HepG2 (cell line): Measurements from ENCODE around the gene XPC. TPM values are rescaled to one million over a fixed set of nuclear protein-coding genes. Genes with fewer than 3 reads are reported as not detected.

Source experiments
- CHD4 ChIP-seq: fragments of 200-600 bp; sonication (generic); IDR thresholded peaks from 2 replicates; pipeline ENCODE4 v1.7.0; 2017; ENCODE audit warnings: mild to moderate bottlenecking, low read length, borderline replicate concordance
- DPF2 ChIP-seq: sonication (generic); formaldehyde crosslinking; IDR thresholded peaks from 2 replicates; pipeline ENCODE4 v1.4.0; 2020; ENCODE audit warnings: mild to moderate bottlenecking, low read depth, missing genetic modification reagents, borderline replicate concordance
- E2F2 ChIP-seq: sonication (generic); formaldehyde crosslinking; IDR thresholded peaks from 2 replicates; pipeline ENCODE4 v1.4.0; 2020; ENCODE audit warnings: missing genetic modification reagents, borderline replicate concordance
- ELF1 ChIP-seq: sonication (generic); formaldehyde crosslinking; IDR thresholded peaks from 2 replicates; pipeline ENCODE4 v1.4.0; 2020; ENCODE audit warnings: missing genetic modification reagents
- FOXK2 ChIP-seq: fragments of 450-650 bp; IDR thresholded peaks from 2 replicates; pipeline ENCODE4 v1.6.1; 2016
- KAT8 ChIP-seq: IDR thresholded peaks from 2 replicates; pipeline ENCODE4 v1.6.1; 2016; ENCODE audit warnings: missing genetic modification reagents, missing compliant biosample characterization
- KLF15 ChIP-seq: sonication (generic); formaldehyde crosslinking; IDR thresholded peaks from 2 replicates; pipeline ENCODE4 v1.8.1; 2023; ENCODE audit warnings: borderline replicate concordance, mild to moderate bottlenecking, inconsistent platforms, missing genetic modification reagents, mixed read lengths
- RNF2 ChIP-seq: fragments of 450-650 bp; conservative IDR thresholded peaks from 2 replicates; pipeline ENCODE4 v1.6.1; 2016; ENCODE audit warnings: low read depth
- RXRB ChIP-seq: IDR thresholded peaks from 2 replicates; pipeline ENCODE4 v1.6.1; 2016; ENCODE audit warnings: borderline replicate concordance, missing genetic modification reagents, missing compliant biosample characterization
- SIN3A ChIP-seq: IDR thresholded peaks from 2 replicates; pipeline ENCODE4 v1.6.1; 2011; ENCODE audit warnings: low read depth, mild to moderate bottlenecking, control low read depth, low read length, borderline replicate concordance
- SKI ChIP-seq: fragments of 450-650 bp; IDR thresholded peaks from one replicate; pipeline ENCODE4 v1.6.1; 2018; ENCODE audit warnings: mild to moderate bottlenecking; ENCODE audit not compliant: partially characterized antibody
- ZHX1 ChIP-seq: sonication (generic); formaldehyde crosslinking; IDR thresholded peaks from 2 replicates; pipeline ENCODE4 v1.8.1; 2022; ENCODE audit warnings: low read depth, mild to moderate bottlenecking, missing genetic modification reagents
- ZNF205 ChIP-seq: IDR thresholded peaks from 2 replicates; pipeline ENCODE4 v1.6.1; 2018; ENCODE audit warnings: missing biosample characterization, missing genetic modification reagents
- ZNF619 ChIP-seq: sonication (generic); formaldehyde crosslinking; IDR thresholded peaks from 2 replicates; pipeline ENCODE4 v1.4.0; 2020; ENCODE audit warnings: mild to moderate bottlenecking, missing genetic modification reagents
- ZNF776 ChIP-seq: sonication (generic); formaldehyde crosslinking; IDR thresholded peaks from 2 replicates; pipeline ENCODE4 v1.4.0; 2020; ENCODE audit warnings: mild to moderate bottlenecking, missing genetic modification reagents
- polyA plus RNA-seq, 8 experiments: library from polyadenylated mRNA; depleted of rRNA in 3 of 8; stranded (reverse) in 7 of 8; unstranded in 1 of 8; fragments of >200 nt; fragmentation: Illumina TruSeq in 4 of 8; extraction: Trizol in 4 of 8; gene quantifications; 2 replicates each; pipeline versions ENCODE4 v1.2.1 to v1.2.3, GENCODE V29; 2011 to 2016; ENCODE audit warnings: low read depth in 4 of 8, missing spikeins in 1 of 8, mixed read lengths in 1 of 8; ENCODE audit not compliant: insufficient read depth in 1 of 8
- total RNA-seq, 5 experiments: library from RNA; depleted of rRNA; stranded (reverse); fragments of >200 nt; fragmentation: Illumina TruSeq; extraction: Trizol; gene quantifications; 2 replicates each; pipeline ENCODE4 v1.2.3, GENCODE V29; 2016; ENCODE audit warnings: low read depth in 1 of 5
- TF ChIP-seq, protein P1 (sequence below): sonication (generic); formaldehyde crosslinking; IDR thresholded peaks from 2 replicates; pipeline ENCODE4 v1.4.0; 2020; ENCODE audit warnings: missing genetic modification reagents
- TF ChIP-seq, protein P2 (sequence below): sonication (generic); formaldehyde crosslinking; IDR thresholded peaks from 2 replicates; pipeline ENCODE4 v1.9.0; 2021; ENCODE audit warnings: mild to moderate bottlenecking, missing genetic modification reagents
- TF ChIP-seq, protein P3 (sequence below): sonication (generic); formaldehyde crosslinking; IDR thresholded peaks from 2 replicates; pipeline ENCODE4 v1.9.0; 2021; ENCODE audit warnings: missing genetic modification reagents, mild to moderate bottlenecking, borderline replicate concordance

The XPC gene
- total and polyA plus RNA-seq, 2 of the 13 experiments (the other 11 are each of a cell fraction or from before 2014, with no cell fraction given), result 9.4 to 24.1 TPM

DNA sequence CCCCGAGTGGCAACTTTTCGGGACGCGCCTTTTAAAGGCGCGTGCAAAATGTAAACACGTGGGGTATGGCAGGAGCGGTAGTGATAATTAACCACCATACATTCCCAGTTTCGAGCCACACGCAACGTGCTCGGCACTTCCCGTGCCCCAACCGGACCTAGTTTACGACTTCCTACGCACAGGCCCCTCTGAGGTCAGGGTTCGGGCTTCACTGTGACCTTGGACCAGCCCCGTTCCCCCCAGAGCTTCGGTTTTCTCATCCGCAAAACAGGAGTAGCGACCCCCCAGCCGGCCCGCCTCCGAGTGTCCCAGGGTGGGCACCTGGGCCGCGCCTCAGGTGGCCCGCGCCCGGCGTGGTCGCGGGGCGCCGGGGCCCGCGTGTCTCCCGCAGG lies 54.2 kb downstream of the XPC start (continued):
- TF ChIP-seq DPF2 (CRISPR knock-in tag) (no peak), SKI (no peak), RXRB (CRISPR knock-in tag) (peak; percentile 25; the same call in 1 of the 2 replicates), ZHX1 (no peak), KAT8 (CRISPR knock-in tag) (no peak), FOXK2 (peak; percentile 52; the same call in 1 of the 2 replicates), ZNF619 (CRISPR knock-in tag) (no peak), RNF2 (0 out of 2 replicates have a peak, but pooled peaks have one; percentile 29), KLF15 (no peak), ELF1 (peak; percentile 61), CHD4 (no peak), E2F2 (no peak), ZNF205 (peak; percentile 45; the same call in 1 of the 2 replicates), SIN3A (peak; percentile 83), ZNF776 (CRISPR knock-in tag) (no peak)
- TF ChIP-seq, protein P1, sequence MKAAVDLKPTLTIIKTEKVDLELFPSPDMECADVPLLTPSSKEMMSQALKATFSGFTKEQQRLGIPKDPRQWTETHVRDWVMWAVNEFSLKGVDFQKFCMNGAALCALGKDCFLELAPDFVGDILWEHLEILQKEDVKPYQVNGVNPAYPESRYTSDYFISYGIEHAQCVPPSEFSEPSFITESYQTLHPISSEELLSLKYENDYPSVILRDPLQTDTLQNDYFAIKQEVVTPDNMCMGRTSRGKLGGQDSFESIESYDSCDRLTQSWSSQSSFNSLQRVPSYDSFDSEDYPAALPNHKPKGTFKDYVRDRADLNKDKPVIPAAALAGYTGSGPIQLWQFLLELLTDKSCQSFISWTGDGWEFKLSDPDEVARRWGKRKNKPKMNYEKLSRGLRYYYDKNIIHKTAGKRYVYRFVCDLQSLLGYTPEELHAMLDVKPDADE (CRISPR knock-in tag), result 0 out of 2 replicates have a peak, but pooled peaks have one; percentile 45
- TF ChIP-seq, protein P2, sequence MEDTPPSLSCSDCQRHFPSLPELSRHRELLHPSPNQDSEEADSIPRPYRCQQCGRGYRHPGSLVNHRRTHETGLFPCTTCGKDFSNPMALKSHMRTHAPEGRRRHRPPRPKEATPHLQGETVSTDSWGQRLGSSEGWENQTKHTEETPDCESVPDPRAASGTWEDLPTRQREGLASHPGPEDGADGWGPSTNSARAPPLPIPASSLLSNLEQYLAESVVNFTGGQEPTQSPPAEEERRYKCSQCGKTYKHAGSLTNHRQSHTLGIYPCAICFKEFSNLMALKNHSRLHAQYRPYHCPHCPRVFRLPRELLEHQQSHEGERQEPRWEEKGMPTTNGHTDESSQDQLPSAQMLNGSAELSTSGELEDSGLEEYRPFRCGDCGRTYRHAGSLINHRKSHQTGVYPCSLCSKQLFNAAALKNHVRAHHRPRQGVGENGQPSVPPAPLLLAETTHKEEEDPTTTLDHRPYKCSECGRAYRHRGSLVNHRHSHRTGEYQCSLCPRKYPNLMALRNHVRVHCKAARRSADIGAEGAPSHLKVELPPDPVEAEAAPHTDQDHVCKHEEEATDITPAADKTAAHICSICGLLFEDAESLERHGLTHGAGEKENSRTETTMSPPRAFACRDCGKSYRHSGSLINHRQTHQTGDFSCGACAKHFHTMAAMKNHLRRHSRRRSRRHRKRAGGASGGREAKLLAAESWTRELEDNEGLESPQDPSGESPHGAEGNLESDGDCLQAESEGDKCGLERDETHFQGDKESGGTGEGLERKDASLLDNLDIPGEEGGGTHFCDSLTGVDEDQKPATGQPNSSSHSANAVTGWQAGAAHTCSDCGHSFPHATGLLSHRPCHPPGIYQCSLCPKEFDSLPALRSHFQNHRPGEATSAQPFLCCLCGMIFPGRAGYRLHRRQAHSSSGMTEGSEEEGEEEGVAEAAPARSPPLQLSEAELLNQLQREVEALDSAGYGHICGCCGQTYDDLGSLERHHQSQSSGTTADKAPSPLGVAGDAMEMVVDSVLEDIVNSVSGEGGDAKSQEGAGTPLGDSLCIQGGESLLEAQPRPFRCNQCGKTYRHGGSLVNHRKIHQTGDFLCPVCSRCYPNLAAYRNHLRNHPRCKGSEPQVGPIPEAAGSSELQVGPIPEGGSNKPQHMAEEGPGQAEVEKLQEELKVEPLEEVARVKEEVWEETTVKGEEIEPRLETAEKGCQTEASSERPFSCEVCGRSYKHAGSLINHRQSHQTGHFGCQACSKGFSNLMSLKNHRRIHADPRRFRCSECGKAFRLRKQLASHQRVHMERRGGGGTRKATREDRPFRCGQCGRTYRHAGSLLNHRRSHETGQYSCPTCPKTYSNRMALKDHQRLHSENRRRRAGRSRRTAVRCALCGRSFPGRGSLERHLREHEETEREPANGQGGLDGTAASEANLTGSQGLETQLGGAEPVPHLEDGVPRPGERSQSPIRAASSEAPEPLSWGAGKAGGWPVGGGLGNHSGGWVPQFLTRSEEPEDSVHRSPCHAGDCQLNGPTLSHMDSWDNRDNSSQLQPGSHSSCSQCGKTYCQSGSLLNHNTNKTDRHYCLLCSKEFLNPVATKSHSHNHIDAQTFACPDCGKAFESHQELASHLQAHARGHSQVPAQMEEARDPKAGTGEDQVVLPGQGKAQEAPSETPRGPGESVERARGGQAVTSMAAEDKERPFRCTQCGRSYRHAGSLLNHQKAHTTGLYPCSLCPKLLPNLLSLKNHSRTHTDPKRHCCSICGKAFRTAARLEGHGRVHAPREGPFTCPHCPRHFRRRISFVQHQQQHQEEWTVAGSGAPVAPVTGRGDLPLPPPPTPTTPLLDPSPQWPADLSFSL (CRISPR knock-in tag), result no peak
- TF ChIP-seq, protein P3, sequence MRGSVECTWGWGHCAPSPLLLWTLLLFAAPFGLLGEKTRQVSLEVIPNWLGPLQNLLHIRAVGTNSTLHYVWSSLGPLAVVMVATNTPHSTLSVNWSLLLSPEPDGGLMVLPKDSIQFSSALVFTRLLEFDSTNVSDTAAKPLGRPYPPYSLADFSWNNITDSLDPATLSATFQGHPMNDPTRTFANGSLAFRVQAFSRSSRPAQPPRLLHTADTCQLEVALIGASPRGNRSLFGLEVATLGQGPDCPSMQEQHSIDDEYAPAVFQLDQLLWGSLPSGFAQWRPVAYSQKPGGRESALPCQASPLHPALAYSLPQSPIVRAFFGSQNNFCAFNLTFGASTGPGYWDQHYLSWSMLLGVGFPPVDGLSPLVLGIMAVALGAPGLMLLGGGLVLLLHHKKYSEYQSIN (CRISPR knock-in tag), result 0 out of 2 replicates have a peak, but pooled peaks have one; percentile 47
